ENCODE results near the gene SPG7. TPM values are rescaled to one million over a fixed set of nuclear protein-coding genes. Genes with fewer than 3 reads are reported as not detected.
A peak's percentile ranks its signal among the peaks of the same experiment; 100 is the strongest.
"Not testable (repeated sequence)": the region's sequence is repeated elsewhere in the genome, so short reads cannot be mapped to it uniquely, and the experiment has no call there.

The SPG7 gene
- total RNA-seq, 1 donor from 2014 or later, result 99.5 TPM

DNA sequence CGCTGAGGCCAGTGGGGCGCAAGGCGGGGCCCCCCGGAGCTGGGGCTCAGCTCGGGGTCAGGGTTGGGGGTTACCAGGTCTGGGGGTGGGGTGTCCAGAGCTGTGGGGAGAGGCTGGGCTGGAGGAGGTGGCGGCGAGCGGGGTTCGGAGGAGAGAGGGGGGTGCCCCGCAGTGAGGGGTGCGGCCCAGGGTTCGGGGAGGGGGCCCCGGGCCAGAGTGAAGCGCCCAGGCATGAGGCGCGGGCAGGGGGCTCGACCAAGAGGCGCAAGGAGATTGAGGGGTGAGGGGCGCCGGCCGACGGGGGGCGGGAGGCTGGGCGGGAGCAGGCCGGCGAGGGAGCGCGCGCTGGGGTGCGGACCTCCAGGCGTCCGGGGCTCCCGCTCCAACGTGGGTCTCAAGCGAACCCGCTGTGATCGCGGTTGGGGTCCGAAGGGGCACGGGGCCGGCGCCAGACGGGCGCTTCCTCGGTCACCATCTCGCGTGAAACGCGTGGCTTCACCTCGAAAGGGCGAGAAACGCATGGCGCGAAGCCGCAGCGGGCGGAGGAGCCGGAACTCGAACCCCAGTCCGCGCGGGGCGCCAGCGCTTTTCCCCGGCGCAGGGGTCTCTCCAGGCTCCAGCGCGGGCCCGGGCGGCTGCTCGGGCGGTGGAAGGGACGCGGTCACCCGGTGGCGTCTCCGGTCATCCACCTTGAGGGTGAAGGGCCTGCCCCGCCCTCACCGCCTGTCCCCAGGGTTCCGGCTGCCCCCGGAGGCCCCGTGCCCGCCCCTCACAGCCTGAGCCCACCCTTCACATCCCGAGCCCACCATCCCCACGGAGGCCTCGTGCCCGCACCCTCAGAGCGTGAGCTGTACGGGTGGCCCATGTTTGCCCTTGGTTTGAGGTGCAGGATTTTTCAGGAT, 68.2 kb downstream of the SPG7 start:
- DNase-seq (ENCODE audit: low read depth, low spot score), result no peak

DNA sequence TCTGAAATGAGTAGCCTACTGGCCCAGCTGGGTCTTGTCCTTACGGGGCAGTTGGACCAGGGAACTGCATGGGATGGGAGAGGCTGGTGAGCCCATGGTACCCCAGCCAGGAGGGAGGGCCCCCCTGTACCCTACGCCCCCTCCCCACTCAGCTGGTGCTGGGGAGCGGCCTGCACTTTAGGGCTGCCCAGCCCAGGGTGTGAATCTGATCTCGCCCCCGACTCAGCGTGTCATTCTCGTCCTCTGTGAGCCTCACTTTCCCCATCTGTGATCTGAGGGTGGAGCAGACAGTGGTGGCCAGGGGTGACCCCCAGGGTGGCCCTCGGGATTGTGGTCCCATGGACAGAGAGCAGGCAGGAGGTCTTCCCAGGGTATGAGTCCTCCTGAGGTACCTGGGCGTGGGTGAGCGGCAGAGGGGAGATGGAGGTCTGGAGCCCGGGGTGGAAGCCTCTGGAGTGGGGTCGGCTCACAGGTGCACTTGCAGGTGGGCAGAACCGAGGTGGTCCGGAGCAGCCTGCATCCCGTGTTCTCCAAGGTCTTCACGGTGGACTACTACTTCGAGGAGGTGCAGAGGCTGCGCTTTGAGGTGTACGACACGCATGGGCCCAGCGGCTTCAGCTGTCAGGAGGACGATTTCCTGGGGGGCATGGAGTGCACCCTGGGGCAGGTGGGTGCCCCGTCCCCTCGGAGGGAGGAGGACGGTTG, 69.0 kb downstream of the SPG7 start:
- no peak for DNase-seq (ENCODE audit: low read depth, low spot score)

- no peak for DNase-seq (ENCODE audit: low read depth, low spot score)
Observed at GRCh38 chr16:89579351-89579750, 71.1 kb downstream of the SPG7 start.

DNA sequence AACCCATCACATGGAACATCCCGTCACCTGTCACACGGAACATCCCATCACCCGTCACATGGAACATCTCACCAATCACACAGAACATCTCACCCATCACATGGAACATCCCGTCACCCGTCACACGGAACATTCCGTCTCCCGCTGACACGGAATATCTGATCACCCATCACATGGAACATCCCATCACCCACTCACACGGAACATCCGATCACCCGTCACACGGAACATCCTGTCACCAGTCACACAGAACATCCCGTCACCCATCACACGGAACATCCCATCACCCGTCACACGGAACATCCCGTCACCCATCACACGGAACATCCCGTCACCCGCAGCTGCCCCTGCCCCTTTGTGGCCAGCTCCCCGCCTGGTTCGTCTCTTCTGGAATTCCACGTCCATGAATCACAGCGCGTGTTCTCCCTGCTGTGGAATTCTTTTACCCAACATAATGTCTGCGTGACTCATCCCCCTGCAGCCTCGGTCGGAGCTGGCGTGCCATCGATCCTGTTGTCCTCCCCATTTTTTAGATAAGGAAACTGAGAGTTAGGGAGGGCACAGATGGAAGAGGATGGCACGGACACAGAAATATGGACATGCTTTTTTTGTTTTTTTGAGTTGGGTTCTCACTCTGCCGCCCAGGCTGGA, 73.0 kb downstream of the SPG7 start:
- peak; percentile 66 for DNase-seq (ENCODE audit: low read depth, low spot score)

DNA sequence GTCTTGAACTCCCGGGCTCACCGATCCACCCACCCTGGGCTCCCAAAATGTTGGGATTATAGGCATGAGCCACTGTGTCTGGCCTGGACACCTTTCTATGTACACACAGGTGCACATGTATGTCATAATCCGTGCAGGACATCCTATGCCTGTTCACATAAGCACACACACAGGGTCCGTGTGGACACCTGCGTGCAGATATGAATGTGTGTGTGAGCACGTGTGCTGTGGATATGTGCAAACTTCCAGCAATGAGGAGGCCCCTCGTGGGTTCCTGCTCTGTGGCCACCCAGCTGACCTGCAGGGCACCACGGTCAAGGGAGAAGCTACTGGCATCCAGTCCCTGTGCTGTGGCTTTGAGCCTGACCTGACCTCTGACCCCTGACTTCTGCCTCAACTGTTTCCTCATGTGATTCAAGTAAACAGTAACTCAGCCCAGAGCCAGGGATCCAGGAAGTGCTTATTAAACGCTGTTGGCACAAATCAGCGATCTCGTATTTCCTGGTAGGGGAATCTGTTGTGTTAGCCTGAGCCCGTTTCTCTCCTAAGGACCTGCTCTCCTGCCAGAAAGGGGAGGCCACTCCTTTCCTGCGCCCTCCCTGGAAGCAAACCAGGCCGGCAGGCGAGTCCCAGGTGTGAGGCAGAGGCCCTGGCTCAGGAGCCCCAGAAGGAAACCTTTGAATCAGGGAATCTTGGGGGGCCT, 73.8 kb downstream of the SPG7 start:
- DNase-seq (ENCODE audit: low read depth, low spot score), result peak; percentile 66

GRCh38 chr16:89582614-89583196, 74.5 kb downstream of the SPG7 start:
- no peak for DNase-seq (ENCODE audit: low read depth, low spot score)

- no peak for DNase-seq (ENCODE audit: low read depth, low spot score)
Observed at GRCh38 chr16:89583197-89583894, 75.1 kb downstream of the SPG7 start.

DNA sequence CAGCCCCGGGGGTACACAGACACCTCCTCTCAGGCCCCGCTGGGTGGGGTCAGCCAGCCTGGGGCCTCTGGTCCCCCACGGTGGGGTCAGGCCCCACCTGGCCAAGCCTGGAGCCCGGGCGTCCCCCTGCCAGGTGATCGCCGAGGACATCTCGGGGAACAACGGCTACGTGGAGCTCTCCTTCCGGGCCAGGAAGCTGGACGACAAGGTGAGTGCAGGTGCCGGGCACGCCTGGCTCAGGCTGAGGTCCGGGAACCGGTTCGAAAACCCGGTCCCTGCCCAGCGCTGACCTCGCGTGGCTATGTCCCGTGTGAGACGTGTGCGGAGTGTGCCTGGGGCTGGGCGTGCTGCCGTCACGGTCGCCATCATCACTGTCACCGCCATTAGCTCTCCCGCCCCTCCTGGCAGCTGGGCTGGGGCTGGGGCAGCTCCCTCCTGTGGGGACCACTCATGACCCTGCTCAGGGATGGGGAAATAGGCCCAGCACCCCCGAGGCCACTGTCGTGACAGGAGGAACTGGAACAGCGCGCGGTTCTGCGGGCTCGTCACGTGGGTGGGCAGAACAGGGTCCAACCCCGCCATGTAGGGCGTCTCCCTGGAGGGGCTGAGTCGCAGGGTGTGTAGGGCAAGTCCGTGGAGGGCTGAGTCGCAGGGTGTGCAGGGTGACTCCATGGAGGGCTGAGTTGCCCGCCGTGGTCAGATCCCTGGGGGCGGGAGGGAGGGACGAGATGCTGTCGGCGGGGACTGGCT, 75.9 kb downstream of the SPG7 start:
- no peak for DNase-seq (ENCODE audit: low read depth, low spot score)

DNA sequence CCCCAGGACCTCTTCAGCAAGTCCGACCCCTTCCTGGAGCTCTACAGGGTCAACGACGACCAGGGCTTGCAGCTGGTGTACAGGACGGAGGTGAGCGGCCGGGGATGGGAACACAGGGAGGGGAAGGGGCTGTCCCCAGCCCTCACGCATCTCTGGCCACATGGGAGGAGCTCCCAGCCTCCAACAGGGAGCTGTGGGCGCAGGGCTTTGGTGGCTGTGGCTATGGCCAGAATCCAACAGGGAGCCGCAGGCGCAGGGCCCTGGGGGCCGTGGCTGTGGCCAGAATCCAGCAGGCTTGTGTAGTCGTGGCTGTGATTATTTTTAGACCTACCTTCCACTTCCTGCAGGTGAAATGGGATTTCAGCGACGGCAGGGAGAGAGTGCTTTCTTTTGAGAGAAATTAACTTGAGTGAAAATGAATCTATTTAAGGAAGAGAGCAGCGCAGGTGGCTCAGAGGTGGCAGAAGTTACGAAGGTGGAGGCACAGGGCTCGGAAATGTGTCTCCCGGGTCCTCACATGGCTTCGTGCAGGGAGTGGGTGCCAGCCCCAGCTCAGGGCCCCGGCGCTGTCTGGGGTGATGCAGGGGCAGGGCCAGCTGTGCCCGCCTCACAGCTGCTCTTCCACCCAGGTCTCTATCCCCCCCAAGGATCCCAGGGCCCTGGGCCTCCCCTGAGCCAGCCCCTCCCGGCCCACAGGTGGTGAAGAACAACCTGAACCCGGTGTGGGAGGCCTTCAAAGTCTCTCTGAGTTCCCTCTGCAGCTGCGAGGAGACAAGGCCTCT, 76.8 kb downstream of the SPG7 start:
- DNase-seq (ENCODE audit: low read depth, low spot score), result no peak

GRCh38 chr16:89586218-89586617, 78.0 kb downstream of the SPG7 start:
- DNase-seq (ENCODE audit: low read depth, low spot score), result no peak

- DNase-seq (ENCODE audit: low read depth, low spot score), result no peak
Observed at GRCh38 chr16:89586853-89587252, 78.7 kb downstream of the SPG7 start.

- not testable (repeated sequence) for DNase-seq (ENCODE audit: low read depth, low spot score)
Observed at GRCh38 chr16:89587676-89588075, 79.5 kb downstream of the SPG7 start.

GRCh38 chr16:89588413-89589109, 80.4 kb downstream of the SPG7 start:
- no peak for DNase-seq (ENCODE audit: low read depth, low spot score)

- DNase-seq (ENCODE audit: low read depth, low spot score), result no peak
Observed at GRCh38 chr16:89589241-89589926, 81.2 kb downstream of the SPG7 start.

GRCh38 chr16:89593841-89594240, 85.6 kb downstream of the SPG7 start:
- DNase-seq (ENCODE audit: low read depth, low spot score), result no peak

DNA sequence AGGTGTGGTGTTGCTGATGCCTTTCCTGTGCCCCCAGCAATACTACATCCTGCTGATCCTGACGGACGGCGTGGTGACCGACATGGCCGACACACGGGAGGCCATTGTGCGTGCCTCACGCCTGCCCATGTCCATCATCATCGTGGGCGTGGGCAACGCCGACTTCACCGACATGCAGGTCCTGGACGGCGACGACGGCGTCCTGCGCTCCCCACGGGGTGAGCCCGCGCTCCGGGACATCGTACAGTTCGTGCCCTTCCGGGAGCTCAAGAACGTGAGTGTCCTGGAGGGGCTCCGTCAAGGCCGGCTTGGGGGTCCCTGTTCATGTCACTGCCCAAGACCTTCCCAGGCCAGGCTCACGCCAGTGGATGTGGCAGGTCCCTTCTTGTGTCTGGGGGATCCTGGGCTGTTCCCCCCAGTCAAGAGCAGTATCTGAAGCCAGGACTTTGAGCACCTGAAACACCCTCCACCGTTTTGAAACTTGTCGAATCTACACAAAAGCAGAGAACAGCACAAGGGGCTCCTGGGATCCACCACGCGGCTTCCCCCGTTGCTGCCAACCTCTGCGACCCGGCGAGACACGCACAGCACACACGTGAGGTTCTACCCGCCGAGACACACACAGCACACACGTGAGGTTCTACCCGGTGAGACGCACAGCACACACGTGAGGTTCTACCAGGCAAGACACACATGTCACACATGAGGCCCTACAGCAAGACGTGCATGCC, 87.3 kb downstream of the SPG7 start:
- DNase-seq (ENCODE audit: low read depth, low spot score), result no peak

GRCh38 chr16:89596061-89596689, 88.0 kb downstream of the SPG7 start:
- no peak for DNase-seq (ENCODE audit: low read depth, low spot score)
